NCI-H146 treated with DMSO at 0.1 percent for 48 hours (cell line): ENCODE results near the gene ASAP2.

ENCODE experiments used
- DNase-seq: peaks from one replicate; lab custom pipeline; 2025; ENCODE audit not compliant: unreplicated experiment; lab: John Stamatoyannopoulos, UW

ASAP2 gene

DNA sequence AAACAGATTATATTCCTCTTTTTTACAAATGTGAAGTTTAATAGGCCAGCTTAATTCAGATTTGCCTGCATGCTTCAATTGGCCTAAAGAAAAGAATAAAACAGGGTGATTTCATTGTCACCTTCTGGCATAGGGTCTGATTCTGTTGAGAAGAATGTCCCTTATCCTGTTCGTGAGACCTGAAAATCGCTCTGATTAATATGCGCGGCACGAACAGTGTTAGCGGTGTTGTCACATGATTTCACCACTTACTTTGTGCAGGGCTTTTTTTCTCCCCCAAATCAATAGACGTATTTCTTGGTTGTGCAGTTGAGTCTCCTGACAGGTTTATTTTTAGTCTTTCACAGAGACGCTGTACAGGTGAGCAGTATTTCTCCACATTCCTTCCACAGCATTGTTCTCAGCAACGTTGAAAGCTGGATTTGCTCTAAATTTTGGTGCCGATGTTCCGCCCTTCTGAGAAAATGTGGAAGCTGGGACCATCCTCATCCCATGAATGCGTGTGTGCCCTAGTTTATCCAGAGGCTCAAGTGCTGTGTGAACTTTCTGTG, 134.8 kb downstream of the ASAP2 start:
- no peak for DNase-seq

DNA sequence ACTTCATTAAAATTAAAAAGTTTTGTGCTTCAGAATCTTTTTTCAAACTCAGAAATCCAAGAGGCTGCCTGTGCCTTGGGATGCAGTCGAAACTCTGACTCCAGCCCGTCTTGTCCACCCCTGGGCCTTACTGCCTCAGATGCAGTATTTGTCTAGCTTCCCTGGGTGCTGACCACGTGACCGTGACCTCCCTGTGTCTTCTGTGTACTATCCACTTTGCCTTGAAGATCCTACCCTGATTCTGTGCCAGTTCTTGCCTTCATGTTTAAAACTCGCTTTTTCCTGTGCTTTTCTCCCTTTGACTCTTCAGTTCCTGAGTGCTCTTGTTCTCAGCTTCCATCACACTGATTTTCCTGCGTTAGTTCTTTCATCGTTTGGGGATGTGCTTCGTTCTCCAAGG, 136.0 kb downstream of the ASAP2 start:
- DNase-seq, result no peak

DNA sequence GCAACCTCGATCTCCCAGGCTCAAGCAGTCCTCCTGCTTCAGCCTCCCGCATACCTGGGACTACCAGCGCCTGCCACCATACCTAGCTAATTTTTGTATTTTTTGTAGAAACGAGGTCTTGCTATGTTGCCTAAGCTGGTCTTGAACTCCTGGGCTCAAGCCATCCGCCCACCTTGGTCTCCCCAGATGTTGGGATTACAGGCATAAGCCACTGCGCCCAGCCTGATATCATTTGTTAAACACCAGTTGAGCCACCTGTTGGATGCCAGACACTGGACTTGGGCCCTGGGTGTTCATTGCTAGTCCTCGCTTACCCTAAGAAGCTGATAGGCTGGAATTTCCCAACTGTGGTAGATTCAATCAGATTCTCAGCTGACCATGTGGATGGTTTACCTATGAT, 136.9 kb downstream of the ASAP2 start:
- DNase-seq, result no peak

DNA sequence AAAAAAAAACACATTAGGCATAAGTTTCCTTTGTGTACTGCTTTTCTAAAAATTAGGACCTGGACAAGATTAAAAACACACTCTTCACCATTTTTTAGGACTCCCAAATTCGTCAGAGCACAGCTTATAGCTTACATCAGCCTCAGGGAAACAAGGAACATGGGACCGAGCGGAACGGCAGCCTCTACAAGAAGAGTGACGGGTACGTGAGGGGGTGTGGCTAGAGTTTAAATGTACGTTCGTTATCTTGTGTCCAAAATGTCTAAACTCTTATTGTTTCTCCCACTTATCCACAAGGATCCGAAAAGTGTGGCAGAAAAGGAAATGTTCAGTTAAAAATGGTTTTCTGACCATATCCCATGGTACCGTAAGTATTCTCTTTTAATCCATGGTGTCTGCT, 137.8 kb downstream of the ASAP2 start:
- no peak for DNase-seq

DNA sequence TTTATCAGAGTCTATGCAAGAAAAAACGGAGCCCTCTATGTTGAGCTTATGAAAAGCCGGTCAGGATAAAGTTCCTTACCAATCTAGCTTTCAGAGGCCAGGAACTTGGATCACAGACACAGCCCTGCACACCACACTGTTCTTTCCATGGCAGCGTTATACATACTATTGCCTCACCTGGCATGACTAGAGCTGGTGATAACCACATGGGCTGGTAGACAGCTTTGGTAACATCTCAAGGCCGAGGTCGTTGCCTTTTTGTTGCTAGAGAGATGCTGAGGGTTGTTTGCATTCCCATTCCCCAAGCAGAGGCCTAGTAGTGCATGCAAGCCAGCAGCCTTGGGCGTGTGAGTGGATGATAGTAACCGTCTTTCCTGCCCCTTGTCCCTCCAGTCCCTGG, 138.7 kb downstream of the ASAP2 start:
- no peak for DNase-seq

DNA sequence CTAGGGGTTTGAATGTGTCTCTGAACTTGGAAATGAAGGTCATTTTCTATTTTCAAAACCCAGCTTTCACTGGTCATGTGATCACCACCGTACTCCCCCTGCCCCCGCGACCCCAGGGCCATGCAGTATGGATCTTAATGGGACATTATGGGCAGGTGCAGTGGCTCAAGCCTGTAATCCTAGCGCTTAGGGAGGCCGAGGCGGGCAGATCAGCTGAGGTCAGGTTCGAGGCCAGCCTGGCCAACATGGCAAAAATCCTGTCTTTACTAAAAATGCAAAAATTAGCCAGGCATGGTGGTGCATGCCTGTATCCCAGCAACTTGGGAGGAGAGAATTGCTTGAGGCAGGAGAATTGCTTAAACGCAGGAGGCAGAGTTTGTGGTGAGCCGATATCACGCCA, 139.4 kb downstream of the ASAP2 start:
- DNase-seq, result no peak

DNA sequence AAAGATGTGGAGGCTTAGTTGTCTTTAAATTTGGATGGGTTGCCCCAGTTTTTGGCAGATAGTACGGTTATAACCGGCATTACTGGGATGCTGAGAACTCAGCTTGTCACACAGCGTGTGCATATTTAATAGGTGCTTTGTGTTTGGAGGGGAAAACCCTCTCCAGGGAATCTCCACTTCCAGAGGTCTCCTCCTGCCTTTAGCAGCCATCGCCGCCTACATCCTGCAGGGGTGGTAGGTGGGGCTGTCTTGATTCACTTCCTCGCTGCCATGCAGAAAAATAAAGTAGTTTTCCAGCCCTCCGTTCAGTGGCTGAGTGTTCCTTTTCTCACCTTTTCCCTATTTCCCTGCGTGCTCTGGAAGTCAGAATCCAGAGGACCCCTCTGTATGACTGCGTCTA, 140.3 kb downstream of the ASAP2 start:
- DNase-seq, result no peak

DNA sequence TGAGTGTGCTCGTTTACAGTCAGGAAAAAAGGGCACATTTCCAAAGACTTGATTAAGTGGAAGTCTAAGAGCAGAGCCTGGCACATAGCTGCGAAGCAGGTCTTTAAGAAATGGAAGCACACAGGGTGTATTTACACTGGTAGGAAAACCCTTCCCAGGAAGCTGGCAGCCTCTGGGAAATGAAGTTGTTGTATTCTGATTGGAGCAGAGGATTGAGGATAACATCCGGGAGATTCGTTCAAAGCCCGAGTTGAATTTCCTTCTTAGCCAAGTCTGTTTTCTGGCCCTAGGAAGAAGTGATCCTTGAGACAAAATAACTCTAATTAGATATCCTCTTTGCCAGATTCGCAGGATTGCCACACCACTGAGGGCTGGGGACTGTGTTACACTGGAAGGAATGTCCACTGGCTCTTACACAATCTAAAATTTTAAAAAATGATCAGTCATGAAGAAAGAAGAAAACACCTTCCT, 140.8 kb downstream of the ASAP2 start:
- no peak for DNase-seq

DNA sequence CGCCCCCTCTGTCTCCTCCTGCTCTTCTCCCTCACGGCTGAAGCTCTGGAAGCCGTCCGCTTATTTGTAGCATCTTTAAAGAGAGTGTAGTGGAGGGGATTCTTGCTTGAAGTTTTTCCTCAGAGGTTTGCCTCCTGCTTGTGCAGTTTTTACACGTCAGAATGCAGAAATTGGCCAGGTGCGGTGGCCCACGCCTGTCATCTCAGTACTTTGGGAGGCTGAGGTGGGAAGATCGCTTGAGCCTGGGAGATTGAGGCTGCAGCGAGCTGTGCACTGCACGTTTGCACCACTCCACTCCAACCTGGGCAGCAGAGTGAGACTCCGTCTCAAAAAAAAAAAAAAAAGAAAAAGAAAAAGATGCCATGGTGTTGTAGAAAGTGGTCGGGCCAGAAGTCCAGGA, 147.7 kb downstream of the ASAP2 start:
- no peak for DNase-seq

DNA sequence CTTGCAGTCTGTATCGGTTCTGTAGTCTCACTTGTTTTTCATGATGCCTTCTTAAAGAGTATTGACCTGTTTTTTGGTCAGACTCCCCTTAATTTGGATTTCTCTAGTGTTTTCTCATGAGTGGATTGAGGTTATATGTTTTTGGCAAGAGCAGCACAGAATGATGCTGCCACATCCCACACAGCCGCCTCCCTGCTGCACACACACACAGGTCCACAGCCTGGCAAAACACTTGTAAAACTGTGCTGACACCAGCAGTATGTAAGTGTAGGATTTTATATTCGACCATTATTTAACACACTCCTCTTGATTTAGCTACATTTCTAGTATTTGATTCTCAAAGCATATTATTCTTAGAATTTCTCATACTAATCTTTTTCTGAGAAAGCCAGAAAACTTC, 148.7 kb downstream of the ASAP2 start:
- no peak for DNase-seq

DNA sequence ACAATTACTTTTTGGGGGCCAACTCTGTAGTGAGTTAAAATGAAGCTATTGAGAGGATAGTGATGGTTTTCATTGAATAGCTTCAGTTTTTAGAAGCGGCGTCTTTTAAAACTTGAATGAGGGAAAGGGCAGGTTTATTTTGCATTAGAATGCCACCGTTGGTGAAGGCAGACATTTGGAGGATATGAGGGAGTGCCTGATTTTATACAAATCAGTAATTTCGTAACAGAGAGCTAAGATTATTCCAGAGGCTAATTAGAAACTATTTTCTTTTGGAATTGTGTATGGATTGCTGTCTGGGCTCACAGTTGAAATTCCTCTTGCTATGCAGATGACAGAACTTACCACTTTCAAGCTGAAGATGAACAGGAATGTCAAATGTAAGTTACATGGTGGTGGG, 149.1 kb downstream of the ASAP2 start:
- DNase-seq, result no peak

DNA sequence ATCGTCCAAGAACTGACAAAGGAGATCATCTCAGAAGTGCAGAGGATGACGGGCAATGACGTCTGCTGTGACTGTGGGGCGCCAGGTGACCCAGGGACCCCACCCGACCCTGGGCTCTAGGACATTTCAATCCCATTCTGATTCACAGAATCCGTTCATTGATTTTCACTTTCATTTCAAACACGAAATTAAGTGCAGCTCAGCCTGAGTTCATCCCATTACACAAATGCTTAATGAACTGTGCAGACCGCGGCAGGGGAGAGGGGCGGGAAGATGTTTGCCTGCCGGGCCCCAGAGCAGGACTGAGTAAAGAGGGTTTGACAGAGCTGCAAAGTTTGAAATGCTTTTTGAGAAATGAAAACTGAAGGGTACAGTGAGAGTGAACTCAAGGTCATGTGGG, 149.6 kb downstream of the ASAP2 start:
- DNase-seq, result peak; percentile 43

DNA sequence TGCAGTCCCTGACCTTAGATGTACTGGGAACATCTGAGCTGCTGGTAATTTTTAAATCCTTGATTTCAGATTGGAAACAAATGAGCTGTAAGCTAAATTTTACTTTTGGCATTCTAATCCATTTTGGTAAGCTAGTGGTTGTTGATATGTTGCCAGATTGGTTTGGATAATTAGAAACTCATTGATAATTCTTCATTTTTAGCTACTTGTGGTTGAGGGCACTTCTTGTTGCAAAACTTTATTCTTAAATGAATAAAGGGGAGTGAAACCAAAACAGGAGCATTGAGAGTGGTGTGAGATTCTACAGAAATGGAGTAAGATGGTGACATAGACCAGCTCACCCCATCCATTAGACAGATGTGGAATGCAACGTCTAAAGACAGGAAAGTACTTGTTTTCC, 152.2 kb downstream of the ASAP2 start:
- DNase-seq, result no peak

DNA sequence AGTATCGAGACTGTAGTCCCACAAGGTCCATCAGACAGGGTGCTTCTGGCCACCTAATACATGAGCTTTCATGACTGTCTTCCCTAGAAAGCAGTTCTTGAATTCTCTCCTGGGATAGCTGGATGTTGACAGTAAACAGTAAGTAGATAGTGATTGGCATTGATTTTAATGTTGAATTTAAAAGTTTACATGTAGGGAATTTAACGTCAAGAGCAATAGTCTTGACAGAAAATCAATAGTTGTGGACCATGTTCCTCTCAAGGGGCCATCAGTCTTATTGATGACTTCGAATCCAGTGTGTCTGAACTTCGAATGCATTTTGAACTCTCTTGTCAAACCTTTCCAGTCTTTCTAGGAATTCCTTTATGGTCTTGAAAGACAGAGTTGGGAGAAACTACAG, 152.9 kb downstream of the ASAP2 start:
- DNase-seq, result no peak

DNA sequence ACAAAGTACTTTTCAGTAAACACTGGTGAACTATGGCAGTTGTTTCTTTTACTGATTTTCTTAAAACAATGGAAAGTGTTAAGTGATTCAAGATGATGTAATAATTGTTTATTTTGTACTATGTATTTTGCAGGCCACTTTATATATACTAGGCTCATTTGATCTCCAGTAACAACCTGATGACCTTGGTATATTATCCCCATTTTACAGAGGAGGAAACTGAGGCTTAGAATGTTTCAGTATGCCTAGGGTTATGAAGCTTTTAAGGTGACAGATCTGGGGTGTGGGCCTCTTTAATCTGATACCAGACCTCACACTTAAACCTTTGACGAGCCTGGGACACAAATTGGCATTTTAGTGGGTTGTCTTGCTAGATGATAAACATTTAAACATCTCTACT, 153.5 kb downstream of the ASAP2 start:
- no peak for DNase-seq

DNA sequence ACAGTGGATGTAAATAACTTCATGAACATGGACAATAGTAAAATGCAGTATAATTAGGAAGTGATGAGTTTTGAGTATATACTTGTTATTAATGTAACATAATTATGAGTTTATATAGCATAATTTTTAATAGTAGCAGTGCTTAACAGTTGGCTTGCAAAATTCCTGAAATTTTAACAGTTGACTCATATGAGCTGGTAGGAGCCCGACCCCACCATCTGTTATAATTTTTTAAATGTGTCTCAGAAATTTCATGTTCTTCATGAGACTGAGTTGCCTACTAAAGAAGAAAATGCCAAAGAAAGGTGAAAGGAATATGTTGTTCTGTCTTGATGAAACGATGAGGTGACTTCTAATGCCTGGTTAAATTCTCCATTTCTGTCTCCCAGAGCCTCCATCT, 154.1 kb downstream of the ASAP2 start:
- no peak for DNase-seq

DNA sequence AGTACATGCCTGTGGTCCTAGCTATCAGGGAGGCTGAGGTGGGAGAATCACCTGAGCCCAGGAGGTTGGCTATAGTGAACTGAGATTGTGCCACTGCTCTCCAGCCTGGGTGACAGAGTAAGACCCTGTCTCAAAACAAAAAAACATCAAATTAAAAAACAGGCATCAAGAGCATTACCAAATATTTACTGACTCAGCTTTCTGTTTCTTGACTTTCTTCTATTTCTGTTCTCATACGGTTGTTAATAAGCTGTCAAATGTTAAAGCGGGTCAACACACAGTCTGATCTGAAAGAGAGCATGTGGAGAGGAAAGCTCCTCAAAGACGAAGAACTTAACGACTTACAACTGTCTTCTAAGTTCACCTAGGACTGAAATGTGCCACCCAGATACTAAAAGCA, 157.8 kb downstream of the ASAP2 start:
- no peak for DNase-seq

DNA sequence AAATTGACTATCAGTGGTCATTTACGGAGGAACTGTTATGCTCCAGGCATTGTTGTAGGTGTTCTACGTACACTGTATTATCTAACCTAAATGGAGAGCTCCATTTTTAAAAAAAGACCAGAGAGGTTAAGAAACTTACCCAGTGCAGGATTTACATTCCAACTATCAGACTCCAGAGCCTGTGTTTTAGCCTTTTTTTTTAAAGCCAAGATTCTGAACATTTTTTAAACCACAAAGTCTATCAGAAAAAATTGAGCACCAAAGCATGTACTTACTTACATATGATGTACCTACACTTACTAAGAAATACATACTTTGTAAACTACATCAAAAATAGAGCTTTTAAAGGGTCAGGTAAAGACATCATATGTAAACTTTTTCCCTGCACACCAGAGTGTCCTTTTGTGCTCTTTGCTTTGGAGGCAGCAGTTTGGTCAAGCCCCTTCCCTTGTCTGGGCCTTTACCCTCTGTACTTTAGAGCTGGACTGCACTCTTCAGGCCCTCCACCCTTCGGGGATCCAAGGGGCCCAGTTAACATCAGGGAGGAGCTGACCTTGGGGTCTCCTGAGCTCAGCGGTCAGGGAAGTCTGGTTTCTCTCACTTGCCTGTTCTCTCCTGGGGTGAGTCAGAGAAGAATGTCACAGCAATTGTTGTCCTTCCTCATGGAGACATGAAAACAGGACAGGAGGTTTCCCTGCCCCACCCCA, 158.3 kb downstream of the ASAP2 start:
- no peak for DNase-seq

DNA sequence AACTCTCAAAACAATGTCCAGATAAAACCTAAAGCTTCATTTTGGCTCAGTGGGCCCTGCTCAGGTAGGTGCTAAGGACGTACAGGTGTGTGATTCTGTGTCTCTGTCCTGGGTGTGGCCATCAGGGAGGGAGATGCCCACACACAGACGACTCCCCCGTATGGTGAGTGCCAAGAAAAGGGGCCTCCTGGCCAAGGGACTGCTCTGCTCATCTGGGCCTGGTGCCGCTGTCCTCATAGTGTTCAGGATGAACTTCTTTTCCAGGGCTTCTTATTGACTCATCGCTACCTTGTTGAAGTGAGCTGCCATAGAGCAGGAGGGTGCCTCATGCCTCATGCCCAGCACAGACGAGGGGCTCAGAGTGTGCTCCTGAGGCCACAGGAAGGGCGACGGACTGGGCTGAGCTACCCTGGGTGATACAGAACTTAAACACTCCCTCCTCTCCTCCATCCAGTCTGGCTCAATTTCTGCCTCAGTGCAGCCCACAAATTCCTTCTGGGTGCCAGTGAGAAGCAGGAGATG, 158.9 kb downstream of the ASAP2 start:
- no peak for DNase-seq

DNA sequence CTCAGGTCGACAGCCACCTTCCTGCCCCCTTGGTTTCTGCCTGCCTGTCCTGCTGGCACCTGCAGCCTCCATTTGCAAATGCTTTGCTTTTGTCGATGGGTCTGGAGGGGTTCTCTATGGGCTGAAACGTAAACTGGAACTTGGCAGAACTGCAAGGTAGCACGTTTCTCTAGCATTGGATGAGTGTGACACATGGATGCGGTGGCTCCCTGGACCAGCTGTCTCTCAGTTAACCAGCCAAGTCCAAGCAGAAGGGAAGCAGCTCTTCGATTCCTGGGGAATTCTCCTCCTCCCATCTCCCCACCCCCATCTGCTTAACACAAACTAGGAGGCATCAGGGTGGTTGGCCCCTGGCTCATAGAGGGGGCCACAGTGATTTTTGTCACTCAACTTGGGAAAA, 159.4 kb downstream of the ASAP2 start:
- DNase-seq, result no peak

DNA sequence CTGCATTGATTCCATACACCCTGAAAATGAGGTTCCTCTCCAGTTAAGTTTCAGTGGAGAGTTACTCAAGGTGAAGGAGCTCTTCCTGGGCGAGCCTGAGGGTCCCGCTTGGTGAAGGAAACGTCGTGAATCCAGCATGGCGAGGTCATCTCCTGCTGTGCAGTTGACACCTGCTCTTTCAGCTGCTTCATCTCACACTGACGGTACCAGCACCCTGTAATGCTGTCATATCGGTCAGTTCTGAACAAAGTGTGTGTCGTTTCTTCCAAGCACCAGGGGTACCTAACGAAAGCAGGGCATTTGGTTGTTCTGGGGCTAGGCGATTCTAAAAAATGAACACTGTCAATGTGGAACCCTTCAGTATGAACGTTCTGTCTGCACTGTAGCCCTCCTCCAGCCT, 164.1 kb downstream of the ASAP2 start:
- DNase-seq, result no peak

DNA sequence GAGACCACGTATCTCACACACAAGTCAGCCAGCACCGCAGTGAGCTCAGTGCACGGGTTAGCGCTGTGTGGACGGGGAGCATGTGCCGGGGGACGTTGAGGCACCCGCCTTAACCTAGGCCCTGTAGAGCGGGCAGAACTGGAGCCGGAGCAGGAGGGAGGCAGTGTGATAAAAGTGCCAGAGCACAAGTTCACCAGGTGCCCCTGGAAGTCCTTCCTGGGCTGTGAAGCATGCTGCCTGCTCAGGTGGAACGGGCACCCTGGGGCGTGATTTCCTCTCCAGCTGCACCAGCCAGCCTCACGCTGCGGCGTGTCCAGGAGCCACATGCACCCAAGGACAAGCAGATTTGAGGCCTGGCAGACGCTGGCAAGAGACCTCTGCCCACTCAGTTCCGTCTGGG, 166.4 kb downstream of the ASAP2 start:
- DNase-seq, result peak; percentile 71

DNA sequence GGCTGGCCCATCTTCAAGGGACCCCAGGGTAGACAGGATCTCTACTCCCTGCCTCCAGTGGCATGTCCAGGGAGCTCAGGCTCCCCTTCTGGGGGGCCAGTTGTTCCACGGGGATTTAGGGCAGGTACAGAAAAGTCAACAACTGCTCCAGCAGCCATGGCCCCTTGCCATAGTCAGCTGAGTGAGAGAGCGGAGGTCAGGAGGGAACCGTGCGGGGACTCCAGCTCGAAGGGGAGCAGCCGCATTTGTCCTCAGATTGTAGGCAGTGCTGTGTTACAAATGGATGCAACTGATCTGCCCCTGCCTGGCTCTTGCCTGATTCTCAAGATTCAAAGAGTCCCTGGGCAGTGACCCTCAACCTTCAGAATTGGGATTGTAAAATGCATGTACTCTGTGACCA, 166.9 kb downstream of the ASAP2 start:
- no peak for DNase-seq
